Cardiac ventricle fibroblast (primary cell): ENCODE results near the gene GAN. TPM values are rescaled to one million over a fixed set of nuclear protein-coding genes. Genes with fewer than 3 reads are reported as not detected.

Experiments
- total RNA-seq: library from RNA; depleted of rRNA; stranded (reverse); fragments of >200 nt; gene quantifications from 2 replicates; pipeline ENCODE4 v1.2.3, GENCODE V29; 2015

Gene GAN, protein sequence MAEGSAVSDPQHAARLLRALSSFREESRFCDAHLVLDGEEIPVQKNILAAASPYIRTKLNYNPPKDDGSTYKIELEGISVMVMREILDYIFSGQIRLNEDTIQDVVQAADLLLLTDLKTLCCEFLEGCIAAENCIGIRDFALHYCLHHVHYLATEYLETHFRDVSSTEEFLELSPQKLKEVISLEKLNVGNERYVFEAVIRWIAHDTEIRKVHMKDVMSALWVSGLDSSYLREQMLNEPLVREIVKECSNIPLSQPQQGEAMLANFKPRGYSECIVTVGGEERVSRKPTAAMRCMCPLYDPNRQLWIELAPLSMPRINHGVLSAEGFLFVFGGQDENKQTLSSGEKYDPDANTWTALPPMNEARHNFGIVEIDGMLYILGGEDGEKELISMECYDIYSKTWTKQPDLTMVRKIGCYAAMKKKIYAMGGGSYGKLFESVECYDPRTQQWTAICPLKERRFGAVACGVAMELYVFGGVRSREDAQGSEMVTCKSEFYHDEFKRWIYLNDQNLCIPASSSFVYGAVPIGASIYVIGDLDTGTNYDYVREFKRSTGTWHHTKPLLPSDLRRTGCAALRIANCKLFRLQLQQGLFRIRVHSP
- 2.7 and 3.8 TPM in 2 replicates for total RNA-seq

DNA sequence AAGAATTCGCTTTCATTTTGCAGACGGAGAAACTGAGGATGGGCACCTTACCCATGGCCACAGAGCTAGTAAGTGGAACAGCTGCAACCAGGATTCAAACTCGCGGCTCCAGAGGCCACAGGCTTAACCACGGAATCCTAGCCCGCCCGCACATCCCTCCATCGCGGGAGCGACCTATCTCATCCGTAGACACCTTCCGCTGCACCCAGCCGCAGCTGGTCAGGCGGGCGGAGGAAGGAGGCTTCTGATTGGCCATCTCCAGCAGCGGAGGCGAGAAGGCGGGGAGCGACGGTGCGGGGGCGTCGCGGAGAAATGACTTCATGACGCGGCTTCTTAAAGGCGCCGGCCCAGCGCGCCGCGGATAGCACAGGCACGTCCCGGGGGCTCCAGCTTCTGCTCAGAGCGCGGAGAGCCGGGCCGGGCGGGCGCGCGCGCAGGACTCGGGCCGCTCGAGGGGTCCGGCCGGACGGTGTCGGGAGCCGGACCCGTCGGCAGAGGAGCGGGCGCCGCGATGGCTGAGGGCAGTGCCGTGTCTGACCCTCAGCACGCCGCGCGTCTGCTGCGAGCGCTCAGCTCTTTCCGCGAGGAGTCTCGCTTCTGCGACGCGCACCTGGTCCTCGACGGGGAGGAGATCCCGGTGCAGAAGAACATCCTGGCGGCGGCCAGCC lies at the start of gene GAN:
GAN (plus strand) TSS at position 360 of the 668 bp plus-strand sequence; CDS start at position 512, 152 bp downstream.

Other genes starting within 250 kb of the GAN start
- 0.87 and 2.1 TPM in 2 replicates for gene C16orf46, start 237.7 kb upstream of the GAN start, total RNA-seq
- gene GCSH, start 218.6 kb upstream of the GAN start, total RNA-seq: 35.0 and 35.8 TPM in 2 replicates
- not detected in 2 replicates for gene BCO1, start 76.3 kb upstream of the GAN start, total RNA-seq
- gene CMIP, start 129.8 kb downstream of the GAN start, total RNA-seq: 9.3 and 11.3 TPM in 2 replicates